GM20431 (cell line): ENCODE data around the gene ZFP36L1.

Experiments used
- in situ Hi-C: fragments of 300-500 bp; cut with MseI, MboI; formaldehyde crosslinking; loops from one replicate; pipeline ENCODE4 v1.15.0; 2020; ENCODE audit warnings: low sequenced_read_pairs; ENCODE audit not compliant: unreplicated experiment

Gene ZFP36L1

GRCh38 chr14:68800390-68800789 is 7.5 kb upstream of the ZFP36L1 start:
- in situ Hi-C loops = no loop called here

DNA sequence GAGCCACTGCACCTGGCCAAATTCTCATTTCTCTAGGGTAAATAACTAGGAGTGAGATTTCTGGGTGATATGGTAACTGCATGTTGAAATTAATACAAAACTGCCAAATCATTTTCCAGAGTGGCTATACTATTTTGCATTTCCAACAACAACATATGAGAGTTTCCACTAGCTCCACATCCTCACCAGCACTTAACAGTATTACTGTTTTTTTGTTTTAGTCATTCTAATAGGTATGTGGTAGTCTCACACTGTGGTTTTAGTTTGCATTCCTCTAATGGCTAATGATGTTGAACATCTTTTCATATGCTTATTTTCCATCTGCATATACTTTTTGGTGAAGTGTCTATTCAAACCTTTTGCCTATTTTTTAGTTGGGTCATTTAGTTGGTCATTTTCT is 5.8 kb upstream of the ZFP36L1 start:
- in situ Hi-C loops = no loop called here

DNA sequence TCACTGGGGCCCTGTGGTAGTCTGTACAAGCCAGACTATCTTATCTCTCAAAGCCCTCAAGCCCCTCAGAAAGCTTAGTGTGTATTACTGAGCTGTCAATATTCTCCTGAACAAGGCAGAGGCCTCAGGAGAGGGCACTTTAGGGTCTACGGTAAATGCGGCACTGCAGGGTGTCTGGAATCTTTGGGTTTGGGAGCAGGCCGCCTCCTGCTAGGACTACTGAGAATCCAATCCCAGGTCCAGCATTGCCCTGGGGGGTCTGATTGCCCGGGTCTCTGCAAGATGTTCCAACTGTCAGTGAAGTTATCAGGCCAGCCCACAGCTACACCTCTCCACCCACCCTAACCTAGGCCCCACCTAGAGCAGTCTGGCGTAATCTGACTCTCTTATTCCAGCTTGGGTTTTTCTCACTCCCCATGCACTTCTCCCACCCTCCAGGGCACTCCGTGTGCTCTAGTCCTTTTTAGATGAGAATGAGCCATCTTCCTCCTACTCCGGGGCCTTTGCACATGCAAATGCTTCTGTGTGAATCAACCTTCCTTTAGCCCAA is 4.3 kb upstream of the ZFP36L1 start:
- in situ Hi-C loops = no loop called here

DNA sequence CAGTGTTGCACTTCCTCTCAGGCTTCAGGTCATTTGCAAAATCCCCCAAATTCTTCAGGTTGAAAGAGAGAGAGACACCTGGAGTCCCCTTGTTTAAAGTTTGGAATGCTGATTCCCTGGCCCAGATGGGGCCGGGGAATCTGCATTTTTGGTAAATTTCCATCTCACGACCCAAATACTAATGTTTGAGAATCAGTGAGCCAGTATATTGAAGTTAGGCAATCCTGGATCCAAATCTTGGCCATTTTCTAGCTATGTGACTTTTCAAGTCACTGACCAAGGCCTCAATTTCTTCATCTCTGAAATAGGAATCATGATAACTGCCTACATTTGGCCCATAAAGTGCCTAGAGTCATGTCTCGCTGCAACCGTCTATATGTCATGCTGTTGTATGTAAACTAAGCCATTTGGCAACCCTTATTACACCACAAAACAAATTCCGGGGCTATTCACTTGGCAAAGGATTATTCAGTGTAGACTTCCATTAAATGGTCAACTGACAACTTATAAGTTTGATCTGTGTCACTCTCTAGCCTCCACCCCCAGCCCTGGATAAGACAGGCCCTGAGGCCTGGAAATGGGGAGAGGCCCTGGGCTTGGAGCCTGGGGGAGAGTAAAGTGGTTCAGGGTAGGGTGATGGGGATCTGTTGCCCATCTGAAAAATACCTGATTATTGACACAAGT is 3.7 kb upstream of the ZFP36L1 start:
- in situ Hi-C loops = no loop called here

GRCh38 chr14:68795597-68796417 is 2.9 kb upstream of the ZFP36L1 start:
- in situ Hi-C loops = no loop called here

- in situ Hi-C loops = no loop called here
Measured at GRCh38 chr14:68794851-68795596, 2.2 kb upstream of the ZFP36L1 start.

GRCh38 chr14:68794130-68794850 is 1.4 kb upstream of the ZFP36L1 start:
- in situ Hi-C loops = no loop called here

DNA sequence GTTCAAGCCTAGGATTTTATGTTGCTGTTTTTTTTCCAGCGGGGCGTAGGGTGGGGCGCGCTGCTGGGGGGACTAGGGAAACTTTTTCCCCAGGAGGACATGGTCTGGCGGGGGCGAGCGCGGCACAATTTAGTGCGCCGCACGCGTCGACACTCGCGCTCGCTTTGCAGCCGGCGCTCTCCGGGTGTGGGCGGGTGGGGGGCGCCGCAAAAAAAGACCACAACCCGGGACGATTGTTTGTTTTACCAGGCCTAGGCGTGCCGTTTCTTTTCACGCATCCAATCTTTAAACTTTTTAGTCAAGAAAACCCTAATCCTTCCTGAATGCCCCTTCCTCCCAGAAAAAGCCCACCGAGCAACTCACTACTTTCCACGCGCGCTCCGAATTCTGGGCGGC is 865 bp upstream of the ZFP36L1 start:
- in situ Hi-C loops = no loop called here

DNA sequence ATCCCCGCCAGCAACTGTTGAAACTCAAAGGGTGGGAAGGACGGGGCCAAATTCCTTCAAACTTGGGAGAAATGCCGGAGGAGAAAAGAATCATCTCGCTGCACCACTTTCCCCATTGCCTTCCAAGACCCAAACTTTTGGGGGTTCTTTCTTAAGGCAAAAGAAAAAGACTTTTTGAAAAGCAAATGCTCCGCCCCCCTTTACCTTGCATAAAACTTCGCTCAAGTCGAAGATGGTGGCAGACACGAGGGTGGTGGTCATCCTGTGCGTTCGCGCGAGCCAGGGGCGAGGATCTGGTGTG is 239 bp downstream of the ZFP36L1 start:
- in situ Hi-C loops = no loop called here

GRCh38 chr14:68791902-68792677 is 777 bp downstream of the ZFP36L1 start:
- in situ Hi-C loops = no loop called here

GRCh38 chr14:68791078-68791901 is 1.6 kb downstream of the ZFP36L1 start:
- in situ Hi-C loops = no loop called here

DNA sequence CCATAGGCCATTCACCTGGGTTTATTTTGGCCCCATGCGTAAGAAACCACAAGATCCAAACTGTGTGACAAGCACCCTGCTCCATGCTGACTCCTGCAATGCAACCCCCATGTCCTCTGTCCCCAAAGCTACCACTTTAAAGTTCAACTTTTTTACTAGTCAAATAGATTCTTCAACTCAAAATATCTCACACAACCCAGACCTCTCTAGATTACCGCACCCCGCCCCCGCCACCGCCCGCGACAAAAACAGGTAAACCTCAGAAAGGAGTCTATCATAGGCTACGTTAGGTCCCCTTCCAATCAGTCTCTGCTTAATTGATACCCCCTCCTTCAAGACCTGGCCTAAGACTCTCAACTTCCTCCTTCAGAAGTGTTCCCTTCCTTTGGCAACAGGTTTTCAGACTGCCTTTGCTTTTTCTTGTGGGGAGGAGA is 2.2 kb downstream of the ZFP36L1 start:
- in situ Hi-C loops = no loop called here

DNA sequence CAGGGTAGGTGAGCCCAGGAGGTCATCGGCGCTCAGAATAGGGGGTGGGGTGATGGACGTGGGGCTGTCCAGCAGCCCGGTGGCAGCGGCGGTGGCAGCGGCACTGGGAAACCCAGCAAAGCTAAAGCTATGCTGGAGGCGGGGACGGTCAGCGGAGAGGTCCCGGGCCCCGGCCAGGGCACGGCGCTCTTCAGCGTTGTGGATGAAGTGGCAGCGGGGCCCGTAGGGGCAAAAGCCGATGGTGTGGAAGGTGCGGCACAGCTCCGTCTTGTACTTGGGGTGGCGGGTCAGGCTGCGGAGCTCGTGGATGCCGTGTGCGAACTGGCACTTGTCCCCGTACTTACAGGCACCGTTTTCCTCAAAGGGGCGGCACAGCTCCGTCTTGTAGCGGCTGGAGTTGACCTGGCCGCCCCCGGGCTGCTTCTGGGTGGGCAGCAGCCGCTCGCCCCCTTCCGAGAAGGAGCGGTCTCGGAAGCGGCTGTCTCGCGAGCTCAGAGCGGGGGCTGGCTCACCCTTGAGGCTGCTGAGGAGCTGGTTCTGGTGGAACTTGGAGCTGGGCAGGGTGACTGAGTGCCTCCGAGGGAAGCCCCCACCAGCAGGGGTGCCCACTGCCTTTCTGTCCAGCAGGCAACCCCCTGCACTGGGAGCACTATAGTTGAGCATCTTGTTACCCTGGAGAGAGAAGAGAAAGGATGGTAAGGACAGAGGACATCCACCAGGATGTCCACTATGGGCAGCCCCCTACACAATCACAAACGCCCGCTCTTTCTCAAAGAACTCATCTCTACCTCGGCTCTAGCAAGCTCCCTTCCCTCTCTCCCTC is 2.8 kb downstream of the ZFP36L1 start:
- in situ Hi-C loops = no loop called here

GRCh38 chr14:68788996-68789820 is 3.7 kb downstream of the ZFP36L1 start:
- in situ Hi-C loops = no loop called here

GRCh38 chr14:68788275-68788995 is 4.4 kb downstream of the ZFP36L1 start:
- in situ Hi-C loops = no loop called here
